Measurements from ENCODE around the gene PERM1.

PERM1 gene

DNA sequence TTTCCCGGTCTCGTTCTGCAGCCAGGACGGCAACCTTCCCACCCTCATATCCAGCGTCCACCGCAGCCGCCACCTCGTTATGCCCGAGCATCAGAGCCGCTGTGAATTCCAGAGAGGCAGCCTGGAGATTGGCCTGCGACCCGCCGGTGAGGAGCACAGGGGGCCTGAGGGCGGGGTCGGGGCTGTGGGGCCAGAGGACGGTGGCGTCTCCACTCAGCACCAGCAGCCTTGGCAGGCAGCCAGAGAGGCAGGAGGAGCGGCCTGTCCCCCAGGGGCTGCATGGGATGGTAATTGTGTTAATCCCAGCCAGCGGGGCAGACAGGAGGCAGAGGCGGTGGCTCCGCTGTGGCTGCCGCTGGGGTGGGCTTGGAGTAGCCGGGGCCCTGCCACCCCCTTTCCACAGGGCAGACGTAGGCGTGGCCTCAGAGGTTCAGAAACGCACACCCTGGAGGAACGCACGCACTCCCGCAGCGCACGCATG lies 46.1 kb downstream of the PERM1 start:
- Histone ChIP-seq H3K9me3 (ENCODE audit: insufficient read depth, low read depth, low read length) (no peaks in the 10 kb centered on the region), H3F3A (ENCODE audit: low read depth) (no peaks in the 10 kb centered on the region), H3K4me1 (ENCODE audit: insufficient read depth, low read length, poor library complexity, severe bottlenecking) (peaks cover 33% of the 10 kb centered on the region), H3K9me2 (replicated peaks; ENCODE audit: low read depth, low read length) (no peaks in the 10 kb centered on the region), H3K4me3 (ENCODE audit: low read length, poor library complexity, severe bottlenecking) (no peak overlapping the region), H3K79me2 (ENCODE audit: insufficient read depth, low read length) (no peaks in the 10 kb centered on the region), H4K20me1 (ENCODE audit: insufficient read depth, low read length, poor library complexity, severe bottlenecking) (no peaks in the 10 kb centered on the region), H3K4me2 (ENCODE audit: low read depth, low read length, poor library complexity, severe bottlenecking) (no peak overlapping the region), H3K36me3 (ENCODE audit: insufficient read depth, low read length) (no peaks in the 10 kb centered on the region), H2AFZ (ENCODE audit: low read length) (no peak overlapping the region), H3K27me3 (ENCODE audit: insufficient read depth, low read length, poor library complexity, severe bottlenecking) (peaks cover 6% of the 10 kb centered on the region), H3K9ac (ENCODE audit: low read depth, low read length, poor library complexity, severe bottlenecking) (no peak overlapping the region)
- TF ChIP-seq EZH2phosphoT487 (IDR thresholded peaks at IDR 0.05; ENCODE audit: borderline replicate concordance): no peak
- TF ChIP-seq, protein P1, sequence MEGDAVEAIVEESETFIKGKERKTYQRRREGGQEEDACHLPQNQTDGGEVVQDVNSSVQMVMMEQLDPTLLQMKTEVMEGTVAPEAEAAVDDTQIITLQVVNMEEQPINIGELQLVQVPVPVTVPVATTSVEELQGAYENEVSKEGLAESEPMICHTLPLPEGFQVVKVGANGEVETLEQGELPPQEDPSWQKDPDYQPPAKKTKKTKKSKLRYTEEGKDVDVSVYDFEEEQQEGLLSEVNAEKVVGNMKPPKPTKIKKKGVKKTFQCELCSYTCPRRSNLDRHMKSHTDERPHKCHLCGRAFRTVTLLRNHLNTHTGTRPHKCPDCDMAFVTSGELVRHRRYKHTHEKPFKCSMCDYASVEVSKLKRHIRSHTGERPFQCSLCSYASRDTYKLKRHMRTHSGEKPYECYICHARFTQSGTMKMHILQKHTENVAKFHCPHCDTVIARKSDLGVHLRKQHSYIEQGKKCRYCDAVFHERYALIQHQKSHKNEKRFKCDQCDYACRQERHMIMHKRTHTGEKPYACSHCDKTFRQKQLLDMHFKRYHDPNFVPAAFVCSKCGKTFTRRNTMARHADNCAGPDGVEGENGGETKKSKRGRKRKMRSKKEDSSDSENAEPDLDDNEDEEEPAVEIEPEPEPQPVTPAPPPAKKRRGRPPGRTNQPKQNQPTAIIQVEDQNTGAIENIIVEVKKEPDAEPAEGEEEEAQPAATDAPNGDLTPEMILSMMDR (conservative IDR thresholded peaks at IDR 0.05; ENCODE audit: low read length): no peak

DNA sequence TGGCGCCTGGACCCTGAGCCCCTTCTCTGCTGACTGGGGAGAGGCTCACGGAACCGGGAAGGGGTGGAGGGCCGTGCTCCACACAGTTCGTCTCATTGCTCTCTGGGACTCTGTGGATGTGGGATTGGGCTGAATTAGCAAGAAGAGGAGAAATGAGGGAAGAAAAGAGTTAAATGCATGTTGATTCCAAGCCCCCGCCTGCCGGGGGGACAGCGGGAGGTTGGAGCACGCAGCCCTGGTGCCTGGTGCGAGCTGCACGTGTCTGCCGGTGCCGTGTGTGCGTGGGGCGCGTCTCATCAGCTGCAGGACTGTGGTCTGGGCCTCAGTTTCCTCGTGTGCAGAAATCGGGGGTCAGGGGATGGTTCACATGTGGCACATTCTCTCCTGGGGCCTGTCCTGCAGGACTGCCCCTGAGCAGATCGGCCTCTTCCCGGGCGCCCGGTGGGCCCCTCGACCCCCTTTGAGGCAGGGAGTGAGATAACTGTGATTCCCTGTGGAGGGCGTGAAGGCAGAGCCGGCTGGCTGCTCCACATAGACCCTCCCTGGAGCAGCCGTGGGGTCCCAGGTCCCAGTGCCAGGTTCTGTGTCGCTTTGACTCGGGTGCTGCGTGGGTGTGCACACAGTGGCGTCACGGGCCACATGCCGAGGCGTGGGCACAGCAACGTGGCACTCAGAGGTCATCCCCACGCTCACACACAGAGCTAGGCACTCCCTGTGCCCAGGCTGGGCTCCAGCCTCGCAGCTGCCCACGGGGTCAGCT lies 46.7 kb downstream of the PERM1 start:
- no peak overlapping the region for H3K4me3 ChIP-seq (ENCODE audit: low read length, poor library complexity, severe bottlenecking)

DNA sequence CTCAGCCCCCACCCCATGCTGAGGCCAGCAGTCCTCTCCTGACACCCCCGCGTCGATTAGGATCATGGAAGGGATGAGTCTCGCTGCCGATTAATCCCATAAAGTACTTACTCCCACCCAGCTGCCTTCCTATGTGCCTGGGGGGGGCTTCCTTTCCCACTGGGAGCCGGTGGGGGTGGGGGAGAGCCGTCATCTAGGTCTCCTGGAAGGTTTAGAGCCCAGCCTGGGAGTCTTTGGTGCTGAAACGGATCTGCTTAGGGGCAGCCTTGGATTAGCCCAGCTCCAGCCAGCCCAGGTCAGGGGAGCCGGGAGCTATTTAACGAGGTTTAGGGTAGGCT lies 48.3 kb downstream of the PERM1 start:
- Histone ChIP-seq H3K9me3 (ENCODE audit: insufficient read depth, low read depth, low read length) (no peaks in the 10 kb centered on the region), H3K79me2 (ENCODE audit: insufficient read depth, low read length) (no peaks in the 10 kb centered on the region), H3K9me2 (replicated peaks; ENCODE audit: low read depth, low read length) (no peaks in the 10 kb centered on the region), H3F3A (ENCODE audit: low read depth) (no peaks in the 10 kb centered on the region), H3K4me3 (ENCODE audit: low read length, poor library complexity, severe bottlenecking) (no peak overlapping the region), H2AFZ (ENCODE audit: low read length) (no peak overlapping the region), H3K36me3 (ENCODE audit: insufficient read depth, low read length) (no peaks in the 10 kb centered on the region), H4K20me1 (ENCODE audit: insufficient read depth, low read length, poor library complexity, severe bottlenecking) (no peaks in the 10 kb centered on the region), H3K4me2 (ENCODE audit: low read depth, low read length, poor library complexity, severe bottlenecking) (no peak overlapping the region), H3K27me3 (ENCODE audit: insufficient read depth, low read length, poor library complexity, severe bottlenecking) (no peaks in the 10 kb centered on the region), H3K4me1 (ENCODE audit: insufficient read depth, low read length, poor library complexity, severe bottlenecking) (peaks cover 20% of the 10 kb centered on the region), H3K9ac (ENCODE audit: low read depth, low read length, poor library complexity, severe bottlenecking) (no peak overlapping the region)
- no peak for TF ChIP-seq EZH2phosphoT487 (IDR thresholded peaks at IDR 0.05; ENCODE audit: borderline replicate concordance)
- TF ChIP-seq, protein P1 (conservative IDR thresholded peaks at IDR 0.05; ENCODE audit: low read length): no peak

More for the DNA sequence above, 46.7 kb downstream of the PERM1 start:
- no peaks in the 10 kb centered on the region for H3F3A ChIP-seq (ENCODE audit: low read depth)
- TF ChIP-seq, protein P1 (conservative IDR thresholded peaks at IDR 0.05; ENCODE audit: low read length): no peak
- TF ChIP-seq EZH2phosphoT487 (IDR thresholded peaks at IDR 0.05; ENCODE audit: borderline replicate concordance): no peak
- peaks cover 28% of the 10 kb centered on the region for H3K4me1 ChIP-seq (ENCODE audit: insufficient read depth, low read length, poor library complexity, severe bottlenecking)
- H3K4me2 ChIP-seq (ENCODE audit: low read depth, low read length, poor library complexity, severe bottlenecking): no peak overlapping the region
- no peaks in the 10 kb centered on the region for H3K9me2 ChIP-seq (replicated peaks; ENCODE audit: low read depth, low read length)
- no peaks in the 10 kb centered on the region for H4K20me1 ChIP-seq (ENCODE audit: insufficient read depth, low read length, poor library complexity, severe bottlenecking)
- no peak overlapping the region for H3K9ac ChIP-seq (ENCODE audit: low read depth, low read length, poor library complexity, severe bottlenecking)
- no peaks in the 10 kb centered on the region for H3K36me3 ChIP-seq (ENCODE audit: insufficient read depth, low read length)
- no peak overlapping the region for H2AFZ ChIP-seq (ENCODE audit: low read length)
- H3K79me2 ChIP-seq (ENCODE audit: insufficient read depth, low read length): no peaks in the 10 kb centered on the region
- no peaks in the 10 kb centered on the region for H3K9me3 ChIP-seq (ENCODE audit: insufficient read depth, low read depth, low read length)
- H3K27me3 ChIP-seq (ENCODE audit: insufficient read depth, low read length, poor library complexity, severe bottlenecking): no peaks in the 10 kb centered on the region

Data from Loucy (cell line).